ENCODE results near the gene KLHL26.

The KLHL26 gene

DNA sequence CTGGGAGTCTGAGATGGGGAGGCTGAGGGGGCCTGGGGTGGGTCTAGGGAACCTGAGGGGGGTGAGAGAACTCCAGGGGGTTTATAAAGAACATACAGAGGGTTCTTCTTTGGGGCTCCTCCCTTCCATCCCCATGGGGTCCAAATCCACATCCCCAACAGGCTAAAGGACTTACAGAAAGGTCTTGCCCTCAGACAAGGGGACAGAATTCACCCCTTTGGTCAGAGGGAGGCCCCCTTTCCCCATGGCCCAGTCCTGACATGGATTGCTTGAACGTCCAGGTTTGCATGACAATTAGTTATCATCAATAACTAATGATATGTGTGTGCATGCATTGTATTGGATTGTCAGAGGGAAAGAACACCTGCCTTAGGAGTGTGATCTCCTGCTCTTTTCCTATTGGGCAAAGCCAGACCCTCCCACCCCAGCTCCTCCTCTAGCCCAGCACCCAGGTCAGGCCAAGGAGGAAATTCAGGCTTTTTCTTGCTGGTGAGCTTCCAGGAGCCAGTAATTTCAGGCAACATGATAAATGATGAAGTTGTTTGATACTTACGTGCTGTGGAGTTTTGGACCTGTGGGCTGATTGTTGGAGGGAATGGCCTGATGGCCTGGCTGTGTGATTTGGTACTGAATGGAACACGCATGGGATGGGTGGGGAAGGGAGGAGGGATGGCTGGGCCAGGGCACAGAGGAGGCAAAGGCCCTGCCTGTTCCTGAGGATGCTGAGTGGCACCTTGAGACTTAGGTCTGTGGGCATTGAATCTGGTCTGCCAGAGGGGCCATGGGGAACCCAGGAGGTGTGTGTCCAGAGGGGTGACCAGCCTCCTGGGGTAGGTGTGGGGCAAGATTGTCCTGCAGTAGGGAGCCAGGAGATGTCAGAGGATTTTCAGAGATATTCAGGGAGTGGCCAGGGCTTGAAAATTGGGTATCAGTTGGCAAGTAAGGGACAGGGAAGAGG lies 1.1 kb downstream of the KLHL26 start:
- TF ChIP-seq GATA1 (IDR thresholded peaks at IDR 0.05; ENCODE audit: low read depth, low read length): no peak
- TF ChIP-seq POLR2A (IDR thresholded peaks at IDR 0.05; ENCODE audit: low read length): no peak
- peak in 1 of 2 experiments; percentile 44 for DNase-seq

DNA sequence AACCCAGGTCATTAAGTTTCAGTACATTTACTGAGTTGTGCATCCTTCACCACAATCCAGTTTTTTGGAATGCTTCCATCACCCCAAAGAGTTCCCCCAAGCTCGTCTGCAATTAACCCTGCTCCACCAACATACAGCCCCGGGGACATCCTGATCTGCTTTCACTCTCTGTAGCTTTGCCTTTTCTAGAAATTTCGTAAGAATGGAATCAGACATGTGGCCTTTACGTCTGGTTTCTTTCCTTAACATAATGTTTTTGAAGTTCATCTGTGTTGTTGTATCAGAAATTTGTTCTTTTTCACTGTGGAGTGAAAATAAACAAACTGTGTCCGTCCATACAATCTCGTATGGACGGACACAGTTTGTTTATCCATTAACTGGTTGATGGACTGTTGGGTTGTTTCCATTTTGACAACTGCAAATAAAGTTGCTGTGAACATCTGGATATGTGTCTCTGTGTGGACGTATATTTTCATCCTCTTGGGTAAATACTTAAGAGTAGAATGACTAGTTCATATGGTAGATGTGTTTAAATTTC lies 2.9 kb downstream of the KLHL26 start:
- TF ChIP-seq GATA1 (IDR thresholded peaks at IDR 0.05; ENCODE audit: low read depth, low read length) (no peak), POLR2A (IDR thresholded peaks at IDR 0.05; ENCODE audit: low read length) (no peak)
- no peak for DNase-seq

DNA sequence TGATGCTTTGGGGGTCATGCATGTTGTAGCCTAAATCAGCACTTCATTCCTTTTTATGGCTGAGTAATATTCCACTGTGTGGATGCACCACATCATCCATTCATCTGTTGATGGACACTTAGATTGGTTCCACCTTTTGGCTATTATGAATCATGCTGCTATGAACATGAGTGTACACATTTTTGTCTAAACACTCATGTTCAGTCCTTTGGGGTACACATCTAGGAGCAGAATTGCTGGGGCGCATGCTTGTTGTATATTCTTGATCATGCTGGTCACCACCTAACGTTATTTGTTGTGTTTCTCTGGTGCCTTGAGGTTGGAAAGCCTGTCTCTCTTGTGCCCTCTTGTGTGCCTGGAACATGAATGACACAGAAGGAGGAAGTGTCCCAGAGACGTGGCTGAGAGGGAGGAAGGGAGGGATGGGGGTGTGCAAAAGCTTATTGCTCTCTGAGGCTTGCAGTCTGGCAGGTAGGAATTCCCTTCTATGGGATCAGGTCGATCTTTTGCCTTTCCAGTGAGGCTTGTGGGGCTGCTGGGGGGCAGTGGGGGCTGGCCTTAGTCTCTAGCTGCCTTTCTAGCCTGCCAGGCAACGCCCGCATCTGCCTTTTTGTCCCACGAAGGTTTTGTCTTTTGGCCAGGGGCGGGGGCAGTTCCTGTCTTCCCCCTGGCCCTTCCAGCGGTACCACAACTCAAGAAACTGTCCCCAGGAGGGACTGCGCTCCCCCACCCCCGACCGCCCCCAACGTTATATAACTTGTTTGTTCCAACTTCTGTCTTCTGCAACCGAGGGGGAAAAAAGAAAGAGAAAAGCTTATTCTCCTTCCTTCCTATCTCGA lies 7.6 kb downstream of the KLHL26 start:
- TF ChIP-seq GATA1 (IDR thresholded peaks at IDR 0.05; ENCODE audit: low read depth, low read length): no peak
- no peak for TF ChIP-seq POLR2A (IDR thresholded peaks at IDR 0.05; ENCODE audit: low read length)
- no peak for DNase-seq

DNA sequence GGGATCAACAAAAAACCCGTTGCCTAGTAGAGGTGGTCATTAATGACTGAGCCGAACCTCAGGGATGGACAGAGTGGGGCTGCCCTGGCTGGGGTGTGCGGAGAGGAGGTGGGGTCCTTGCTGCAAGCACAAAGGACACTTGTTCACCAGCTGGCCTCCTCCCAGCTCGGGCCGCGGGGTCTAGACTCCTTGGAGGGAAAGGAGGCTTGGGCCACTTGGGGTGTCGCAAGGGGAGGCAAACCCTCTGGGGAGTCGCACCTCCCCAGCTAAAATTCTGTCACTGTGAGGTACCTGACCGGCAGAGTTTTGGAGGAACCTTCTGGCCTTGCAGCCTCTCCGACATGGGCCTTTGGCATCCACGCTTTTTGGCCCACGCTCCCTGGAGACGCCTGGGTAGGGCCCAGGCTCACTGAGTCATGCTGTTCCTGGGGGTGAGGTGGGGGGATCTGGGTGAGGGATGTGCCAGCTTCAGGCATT lies 8.2 kb downstream of the KLHL26 start:
- no peak for DNase-seq
- TF ChIP-seq GATA1 (IDR thresholded peaks at IDR 0.05; ENCODE audit: low read depth, low read length): no peak
- TF ChIP-seq POLR2A (IDR thresholded peaks at IDR 0.05; ENCODE audit: low read length): no peak

DNA sequence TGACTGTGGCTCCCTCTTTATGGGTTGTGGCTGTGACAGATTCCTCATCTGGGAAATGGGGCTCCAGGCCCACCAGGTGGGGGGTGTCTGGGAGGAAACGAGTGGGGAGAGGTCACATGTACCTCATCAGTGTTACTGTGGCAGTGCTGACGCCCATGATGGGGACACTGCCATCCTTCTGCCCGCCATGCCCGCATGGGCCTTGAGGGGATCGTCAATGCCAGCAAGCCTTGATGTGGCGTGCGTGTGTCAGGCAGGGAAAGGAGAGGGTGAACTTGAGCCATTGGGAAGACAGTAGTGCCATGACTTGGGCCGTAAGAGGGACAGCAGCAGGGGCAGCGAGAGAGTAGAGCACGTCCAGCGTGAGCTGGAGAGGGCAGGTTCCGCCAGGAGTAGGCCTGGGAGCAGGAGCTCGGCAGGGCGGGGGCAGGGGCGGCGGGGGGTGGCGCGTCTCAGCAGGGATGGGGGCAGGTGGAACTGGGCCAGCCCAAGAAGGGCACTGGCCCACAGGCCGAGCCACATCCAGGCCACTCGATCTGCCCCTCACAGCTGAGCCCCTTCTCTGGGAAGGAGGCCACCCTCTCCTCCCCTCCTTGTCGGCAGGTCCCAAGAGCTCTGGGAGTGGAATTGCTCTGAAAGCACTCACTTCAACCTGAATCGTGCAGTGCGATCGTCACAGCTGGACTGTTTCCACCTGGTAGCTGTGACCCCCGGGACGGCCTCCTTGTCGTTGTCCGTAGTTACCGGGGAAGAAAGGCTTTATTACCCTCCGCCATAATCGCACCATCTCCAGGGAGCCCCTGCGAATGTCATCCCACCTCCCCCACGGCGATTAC lies 9.9 kb downstream of the KLHL26 start:
- TF ChIP-seq POLR2A (IDR thresholded peaks at IDR 0.05; ENCODE audit: low read length): no peak
- TF ChIP-seq GATA1 (IDR thresholded peaks at IDR 0.05; ENCODE audit: low read depth, low read length): no peak

DNA sequence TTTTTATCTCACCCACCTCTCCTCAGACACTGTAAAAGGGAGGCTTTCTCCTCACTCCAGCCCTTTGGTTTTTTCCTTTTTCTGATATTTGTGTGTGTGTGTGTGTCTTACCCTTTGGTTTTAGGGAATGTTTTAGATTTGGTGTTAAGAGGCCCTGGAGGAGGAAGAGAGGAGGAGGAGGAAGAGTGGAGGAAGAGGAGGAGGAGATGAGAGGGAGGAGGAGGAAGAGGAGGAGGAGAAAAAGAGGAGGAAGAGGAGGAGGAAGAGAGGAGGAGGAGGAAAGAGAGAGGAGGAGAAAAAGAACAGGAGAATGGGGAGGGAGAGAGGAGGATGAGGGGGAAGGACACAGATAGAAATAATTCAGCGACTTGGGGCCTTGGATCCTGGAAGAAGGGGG lies 10.5 kb downstream of the KLHL26 start:
- DNase-seq: no peak
- no peak for TF ChIP-seq GATA1 (IDR thresholded peaks at IDR 0.05; ENCODE audit: low read depth, low read length)
- TF ChIP-seq POLR2A (IDR thresholded peaks at IDR 0.05; ENCODE audit: low read length): no peak

More for the DNA sequence above, 9.9 kb downstream of the KLHL26 start:
- no peak for DNase-seq

DNA sequence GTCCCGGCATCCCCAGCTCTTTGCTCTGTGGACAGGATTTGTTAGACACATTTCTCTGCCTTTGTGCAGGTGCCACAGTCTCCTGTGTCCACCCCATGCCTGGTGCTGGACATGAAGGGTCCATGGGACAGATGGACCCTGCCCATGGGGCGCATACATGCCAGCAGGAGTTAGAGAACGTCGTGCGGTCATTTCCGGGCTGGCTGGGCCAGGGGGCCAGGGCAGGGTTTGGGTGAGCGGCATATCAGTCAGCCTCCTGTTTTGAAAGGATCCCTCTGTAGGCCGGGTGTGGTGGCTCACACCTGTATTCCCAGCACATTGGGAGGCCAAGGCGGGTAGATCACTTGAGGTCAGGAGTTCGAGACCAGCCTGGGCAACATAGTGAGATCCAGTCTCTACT lies 11.0 kb downstream of the KLHL26 start:
- TF ChIP-seq POLR2A (IDR thresholded peaks at IDR 0.05; ENCODE audit: low read length) (no peak), GATA1 (IDR thresholded peaks at IDR 0.05; ENCODE audit: low read depth, low read length) (no peak)

DNA sequence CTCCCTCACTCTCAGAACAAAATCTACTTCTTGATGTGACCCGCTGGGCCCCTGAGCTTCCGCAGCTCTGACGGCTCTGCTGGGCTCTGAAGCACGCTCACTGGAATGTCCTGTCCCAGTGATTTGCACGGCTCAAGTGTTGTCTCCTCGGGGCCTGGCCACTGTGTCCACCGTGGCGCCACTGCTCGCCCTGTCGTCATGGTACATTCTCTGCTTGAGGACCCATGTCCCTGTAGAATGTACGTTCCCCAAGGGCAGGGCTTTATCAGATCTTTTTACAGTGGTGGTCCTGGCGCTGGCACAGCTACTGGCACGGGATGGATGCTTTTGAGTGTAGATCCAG lies 12.1 kb downstream of the KLHL26 start:
- no peak for DNase-seq
- TF ChIP-seq POLR2A (IDR thresholded peaks at IDR 0.05; ENCODE audit: low read length): no peak
- TF ChIP-seq GATA1 (IDR thresholded peaks at IDR 0.05; ENCODE audit: low read depth, low read length): no peak

More for the DNA sequence above, 11.0 kb downstream of the KLHL26 start:
- no peak for DNase-seq

DNA sequence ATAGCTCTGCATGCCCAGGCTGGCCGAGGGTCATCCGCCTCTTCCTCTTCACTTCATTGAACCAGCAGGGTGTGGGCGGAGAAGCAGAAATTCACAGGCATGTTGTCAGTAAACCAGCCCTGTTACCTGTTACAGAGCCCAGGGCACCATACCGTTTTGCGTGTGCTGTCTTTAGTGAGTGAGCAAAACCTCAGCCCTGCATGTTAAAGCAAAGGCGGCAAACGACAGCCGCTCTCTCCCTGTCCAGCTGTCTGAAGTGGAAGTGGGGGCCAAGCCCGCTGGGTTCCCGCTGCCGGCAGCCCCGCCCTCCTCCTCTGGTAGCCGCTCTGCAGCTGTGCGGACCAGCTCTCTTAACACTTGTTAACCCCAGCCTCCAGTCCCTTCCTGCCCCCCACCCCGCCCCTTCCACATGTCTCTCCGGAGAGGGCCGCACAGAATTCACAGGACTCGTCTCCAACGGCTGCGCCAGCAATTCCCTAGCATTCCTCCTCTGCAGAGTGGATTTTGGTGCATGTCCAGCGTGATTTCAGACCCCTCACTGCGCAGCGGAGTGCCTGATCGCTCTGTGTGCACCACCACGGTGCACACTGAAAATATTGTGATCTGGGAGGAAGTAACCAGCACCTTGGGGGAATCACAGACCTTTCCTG lies 12.7 kb downstream of the KLHL26 start:
- DNase-seq: no peak
- TF ChIP-seq POLR2A (IDR thresholded peaks at IDR 0.05; ENCODE audit: low read length) (no peak), GATA1 (IDR thresholded peaks at IDR 0.05; ENCODE audit: low read depth, low read length) (no peak)

DNA sequence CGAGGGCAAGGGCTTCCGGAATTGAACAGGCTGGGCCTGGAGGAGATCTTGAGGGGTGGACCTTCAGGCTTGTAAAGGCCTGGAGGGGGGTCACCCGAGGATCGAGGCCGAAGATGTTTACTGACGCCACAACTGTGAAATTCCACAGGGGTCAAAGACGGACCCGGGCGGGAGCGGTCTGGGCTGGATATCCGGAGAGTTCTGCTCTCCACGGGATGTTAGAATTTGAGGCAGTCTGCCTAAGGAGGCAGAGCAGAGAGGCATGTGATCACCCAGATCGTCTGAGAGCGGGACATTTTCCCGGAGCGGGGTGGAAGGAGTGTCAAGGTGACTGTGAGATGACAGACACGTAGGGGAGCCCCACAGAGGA lies 13.2 kb downstream of the KLHL26 start:
- DNase-seq: no peak
- no peak for TF ChIP-seq GATA1 (IDR thresholded peaks at IDR 0.05; ENCODE audit: low read depth, low read length)
- TF ChIP-seq POLR2A (IDR thresholded peaks at IDR 0.05; ENCODE audit: low read length): no peak

DNA sequence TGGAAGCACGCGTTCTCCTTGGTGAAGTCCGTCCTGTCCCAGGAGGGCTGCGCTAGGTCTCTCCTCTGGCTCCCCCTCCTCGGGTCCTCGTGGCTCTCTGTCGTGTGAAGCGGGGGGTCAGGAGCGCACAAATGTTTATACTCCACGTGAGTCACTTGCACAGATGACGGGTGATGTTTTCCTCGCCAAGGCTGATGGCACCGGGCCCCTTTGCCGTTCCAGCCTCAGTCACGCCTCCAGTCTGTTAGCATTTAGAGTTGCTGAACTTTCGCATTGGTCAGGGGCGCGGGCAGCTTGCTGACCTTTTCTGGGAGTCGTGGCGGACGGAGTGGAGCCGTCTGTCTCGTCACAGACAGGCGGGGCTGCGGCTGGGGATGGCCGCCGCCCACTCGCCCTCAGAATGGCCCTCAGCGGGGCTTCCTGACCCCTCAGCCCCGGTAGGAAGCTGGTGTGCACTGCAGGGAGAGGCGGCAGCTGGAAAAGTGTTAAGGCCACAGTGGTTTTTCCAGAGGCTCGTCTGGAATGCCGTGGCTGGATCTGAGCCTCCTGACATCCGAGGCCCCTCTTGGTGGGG lies 13.7 kb downstream of the KLHL26 start:
- no peak for TF ChIP-seq GATA1 (IDR thresholded peaks at IDR 0.05; ENCODE audit: low read depth, low read length)
- no peak for TF ChIP-seq POLR2A (IDR thresholded peaks at IDR 0.05; ENCODE audit: low read length)
- no peak for DNase-seq

DNA sequence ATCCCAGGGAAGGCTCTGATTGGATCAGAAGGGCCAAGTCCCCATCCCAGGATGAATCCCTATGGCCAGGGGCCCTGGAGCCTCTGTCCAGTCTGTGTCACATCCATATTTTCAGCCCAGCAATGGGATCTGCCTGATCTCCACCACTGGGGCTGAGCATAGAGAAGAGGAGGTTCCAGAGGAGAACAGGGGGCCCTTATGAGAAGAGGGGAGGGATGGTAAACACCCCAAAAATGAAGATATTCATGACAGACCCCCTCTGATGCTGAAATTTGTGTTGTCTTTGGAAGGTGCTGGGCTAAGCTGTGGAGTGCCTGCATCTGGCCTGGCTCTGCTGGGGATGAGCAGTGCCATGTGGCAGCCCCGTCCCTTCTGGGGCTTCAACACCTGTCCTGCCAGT lies 14.5 kb downstream of the KLHL26 start:
- no peak for DNase-seq
- TF ChIP-seq GATA1 (IDR thresholded peaks at IDR 0.05; ENCODE audit: low read depth, low read length) (no peak), POLR2A (IDR thresholded peaks at IDR 0.05; ENCODE audit: low read length) (no peak)

All from erythroblast (primary cell).